Loucy (cell line): ENCODE measurements around the gene P2RY8.

Source experiments
- H2AFZ ChIP-seq: fragments of 200-600 bp; sonication (generic); 2 replicates; pipeline ENCODE4 v1.6.0; 2016; ENCODE audit warnings: antibody characterized with exemption, mild to moderate bottlenecking, low read length, moderate library complexity
- H3F3A ChIP-seq: fragments of 200-600 bp; 2 replicates; pipeline ENCODE4 v1.6.0; 2016; ENCODE audit warnings: antibody characterized with exemption, low read depth, mild to moderate bottlenecking
- H3K27me3 ChIP-seq: fragments of 200-600 bp; sonication (generic); 2 replicates; pipeline ENCODE4 v1.6.1; 2014; ENCODE audit warnings: low read length, mild to moderate bottlenecking; ENCODE audit not compliant: insufficient read depth, poor library complexity, severe bottlenecking
- H3K36me3 ChIP-seq: fragments of 200-600 bp; sonication (generic); 2 replicates; pipeline ENCODE4 v1.6.1; 2016; ENCODE audit warnings: low read length; ENCODE audit not compliant: insufficient read depth
- H3K4me1 ChIP-seq: fragments of 200-600 bp; sonication (generic); 2 replicates; pipeline ENCODE4 v1.5.1; 2014; ENCODE audit warnings: low read length, mild to moderate bottlenecking; ENCODE audit not compliant: insufficient read depth, poor library complexity, severe bottlenecking
- H3K4me2 ChIP-seq: fragments of 200-600 bp; sonication (generic); 2 replicates; pipeline ENCODE4 v1.6.0; 2014; ENCODE audit warnings: antibody characterized with exemption, low read length, low read depth, mild to moderate bottlenecking; ENCODE audit not compliant: poor library complexity, severe bottlenecking
- H3K4me3 ChIP-seq: fragments of 200-600 bp; sonication (generic); 2 replicates; pipeline ENCODE4 v1.5.1; 2014; ENCODE audit warnings: low read length, mild to moderate bottlenecking, mixed read lengths; ENCODE audit not compliant: poor library complexity, severe bottlenecking
- H3K79me2 ChIP-seq: fragments of 200-600 bp; sonication (generic); 2 replicates; pipeline ENCODE4 v1.6.1; 2014; ENCODE audit warnings: low read length; ENCODE audit not compliant: insufficient read depth
- H3K9ac ChIP-seq: fragments of 200-600 bp; sonication (generic); 2 replicates; pipeline ENCODE4 v1.6.0; 2014; ENCODE audit warnings: mild to moderate bottlenecking, low read depth, low read length, moderate library complexity; ENCODE audit not compliant: poor library complexity, severe bottlenecking
- H3K9me2 ChIP-seq: fragments of 200-600 bp; sonication (generic); replicated peaks from 2 replicates; pipeline ENCODE4 v1.6.1; 2016; ENCODE audit warnings: low read depth, low read length, mixed read lengths
- H3K9me3 ChIP-seq: fragments of 200-600 bp; sonication (generic); 2 replicates; pipeline ENCODE4 v1.6.1; 2014; ENCODE audit warnings: mild to moderate bottlenecking, antibody characterized with exemption, low read length, low read depth; ENCODE audit not compliant: insufficient read depth
- H4K20me1 ChIP-seq: fragments of 200-600 bp; sonication (generic); 2 replicates; pipeline ENCODE4 v1.6.0; 2014; ENCODE audit warnings: antibody characterized with exemption, low read length, mild to moderate bottlenecking; ENCODE audit not compliant: insufficient read depth, poor library complexity, severe bottlenecking
- CTCF ChIP-seq: fragments of 200-600 bp; sonication (generic); conservative IDR thresholded peaks from 2 replicates; pipeline ENCODE4 v1.5.1; 2014; ENCODE audit warnings: mild to moderate bottlenecking, antibody characterized with exemption, low read length
- EZH2phosphoT487 ChIP-seq: fragments of 200-600 bp; IDR thresholded peaks from 2 replicates; pipeline ENCODE4 v1.6.1; 2018; ENCODE audit warnings: antibody characterized with exemption, mild to moderate bottlenecking, moderate library complexity, borderline replicate concordance

Gene P2RY8

GRCh38 chrX:1417921-1418771 is 118.8 kb downstream of the P2RY8 start:
- Histone ChIP-seq H3K9ac (no peak overlapping the region), H2AFZ (no peak overlapping the region), H3K9me2 (no peaks in the 10 kb centered on the region), H3F3A (no peaks in the 10 kb centered on the region), H4K20me1 (no peaks in the 10 kb centered on the region), H3K36me3 (peaks cover 6% of the 10 kb centered on the region; the same call in 1 of the 2 replicates), H3K4me2 (no peak overlapping the region), H3K4me3 (no peak overlapping the region), H3K9me3 (peaks cover 7% of the 10 kb centered on the region; the same call in 1 of the 2 replicates), H3K79me2 (no peaks in the 10 kb centered on the region), H3K4me1 (no peaks in the 10 kb centered on the region), H3K27me3 (no peaks in the 10 kb centered on the region)
- TF ChIP-seq CTCF = no peak
- TF ChIP-seq EZH2phosphoT487 = no peak

GRCh38 chrX:1416965-1417760 is 119.8 kb downstream of the P2RY8 start:
- no peaks in the 10 kb centered on the region for H3F3A ChIP-seq
- H4K20me1 ChIP-seq = no peaks in the 10 kb centered on the region
- no peak overlapping the region for H3K4me2 ChIP-seq
- H3K4me3 ChIP-seq = no peak overlapping the region
- H3K4me1 ChIP-seq = no peaks in the 10 kb centered on the region
- peaks cover 3% of the 10 kb centered on the region; the same call in 1 of the 2 replicates for H3K9me3 ChIP-seq
- no peak overlapping the region for H3K9ac ChIP-seq
- no peaks in the 10 kb centered on the region for H3K27me3 ChIP-seq
- TF ChIP-seq CTCF (no peak), EZH2phosphoT487 (no peak)
- peaks cover 6% of the 10 kb centered on the region; the same call in 1 of the 2 replicates for H3K36me3 ChIP-seq
- no peak overlapping the region for H2AFZ ChIP-seq
- no peaks in the 10 kb centered on the region for H3K9me2 ChIP-seq
- H3K79me2 ChIP-seq = no peaks in the 10 kb centered on the region

- Histone ChIP-seq H3K36me3 (peaks cover 1% of the 10 kb centered on the region; the same call in 1 of the 2 replicates), H2AFZ (no peak overlapping the region)
- no peak for TF ChIP-seq EZH2phosphoT487
- no peak for TF ChIP-seq CTCF
These were observed 120.6 kb downstream of the P2RY8 start for GRCh38 chrX:1416327-1416784.

More at GRCh38 chrX:1416327-1416784, 120.6 kb downstream of the P2RY8 start:
- Histone ChIP-seq H4K20me1 (no peaks in the 10 kb centered on the region), H3K4me1 (no peaks in the 10 kb centered on the region), H3K4me3 (no peak overlapping the region), H3K9ac (no peak overlapping the region), H3K9me2 (no peaks in the 10 kb centered on the region), H3F3A (no peaks in the 10 kb centered on the region), H3K79me2 (no peaks in the 10 kb centered on the region), H3K4me2 (no peak overlapping the region), H3K9me3 (no peaks in the 10 kb centered on the region), H3K27me3 (no peaks in the 10 kb centered on the region)
